AG04450 (cell line): ENCODE data around the gene VAV3. TPM values are rescaled to one million over a fixed set of nuclear protein-coding genes. Genes with fewer than 3 reads are reported as not detected.

Experiments used
- CTCF ChIA-PET: fragments of 300-600, 350-600 bp; formaldehyde crosslinking; extraction: SDS; loops from one replicate; lab custom pipeline; 2022; ENCODE audit warnings: antibody characterized with exemption, inconsistent platforms; lab: Charles Lee
- POLR2A ChIA-PET: fragments of 350-600 bp; formaldehyde crosslinking; extraction: SDS; loops from one replicate; lab custom pipeline; 2021; ENCODE audit warnings: antibody characterized with exemption, inconsistent platforms; lab: Yijun Ruan, JAX
- DNase-seq: peaks from one replicate; pipeline ENCODE4 v3.0.0-alpha.2; 2011; ENCODE audit warnings: low read depth, low spot score
- H3K27ac ChIP-seq: one replicate; pipeline ENCODE4 v1.5.1; 2012; ENCODE audit warnings: low read depth, low read length, control low read depth
- H3K27me3 ChIP-seq: one replicate; pipeline ENCODE4 v1.6.0; 2012; ENCODE audit warnings: low read length; ENCODE audit not compliant: control insufficient read depth, insufficient read depth
- H3K4me3 ChIP-seq: 2 replicates; pipeline ENCODE4 v1.5.1; 2011; ENCODE audit warnings: mild to moderate bottlenecking, low read depth, low read length, control low read depth
- H3K9me3 ChIP-seq: 2 replicates; pipeline ENCODE4 v1.5.1; 2012; ENCODE audit warnings: low read length; ENCODE audit not compliant: control insufficient read depth, insufficient read depth
- polyA plus RNA-seq: library from polyadenylated mRNA; depleted of rRNA; stranded (reverse); fragments of >200 nt; gene quantifications from 2 replicates; pipeline ENCODE4 v1.2.3, GENCODE V29; 2011
- TF ChIP-seq, protein P1 (sequence below): IDR thresholded peaks from 2 replicates; pipeline ENCODE4 v1.5.1; 2011; ENCODE audit warnings: low read depth, low read length, control low read depth, inconsistent platforms

Gene VAV3
- polyA plus RNA-seq, 1 experiment: 0.02 TPM

DNA sequence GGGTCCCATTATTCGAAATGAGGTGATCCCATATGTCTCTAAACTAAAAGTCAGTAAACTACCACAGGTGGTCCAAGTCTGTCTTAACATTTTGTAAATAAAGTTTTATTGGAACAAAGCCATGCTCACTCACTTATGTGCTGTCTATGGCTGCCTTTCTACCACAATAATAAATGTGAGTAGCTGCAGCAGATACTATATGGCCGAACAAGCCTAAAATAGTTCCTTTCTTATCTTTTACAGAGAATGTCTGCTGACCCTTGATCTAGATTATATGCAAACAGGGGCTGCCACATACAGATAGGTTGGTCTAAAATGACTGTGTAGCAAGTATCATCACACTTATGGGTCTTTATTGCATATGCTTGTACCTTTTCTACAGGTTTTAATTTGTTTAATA is 140.0 kb downstream of the VAV3 start:
- Histone ChIP-seq H3K27me3 (no peaks in the 10 kb centered on the region), H3K4me3 (no peak overlapping the region), H3K9me3 (no peaks in the 10 kb centered on the region), H3K27ac (no peak overlapping the region)
- TF ChIP-seq, protein P1, sequence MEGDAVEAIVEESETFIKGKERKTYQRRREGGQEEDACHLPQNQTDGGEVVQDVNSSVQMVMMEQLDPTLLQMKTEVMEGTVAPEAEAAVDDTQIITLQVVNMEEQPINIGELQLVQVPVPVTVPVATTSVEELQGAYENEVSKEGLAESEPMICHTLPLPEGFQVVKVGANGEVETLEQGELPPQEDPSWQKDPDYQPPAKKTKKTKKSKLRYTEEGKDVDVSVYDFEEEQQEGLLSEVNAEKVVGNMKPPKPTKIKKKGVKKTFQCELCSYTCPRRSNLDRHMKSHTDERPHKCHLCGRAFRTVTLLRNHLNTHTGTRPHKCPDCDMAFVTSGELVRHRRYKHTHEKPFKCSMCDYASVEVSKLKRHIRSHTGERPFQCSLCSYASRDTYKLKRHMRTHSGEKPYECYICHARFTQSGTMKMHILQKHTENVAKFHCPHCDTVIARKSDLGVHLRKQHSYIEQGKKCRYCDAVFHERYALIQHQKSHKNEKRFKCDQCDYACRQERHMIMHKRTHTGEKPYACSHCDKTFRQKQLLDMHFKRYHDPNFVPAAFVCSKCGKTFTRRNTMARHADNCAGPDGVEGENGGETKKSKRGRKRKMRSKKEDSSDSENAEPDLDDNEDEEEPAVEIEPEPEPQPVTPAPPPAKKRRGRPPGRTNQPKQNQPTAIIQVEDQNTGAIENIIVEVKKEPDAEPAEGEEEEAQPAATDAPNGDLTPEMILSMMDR: no peak
- POLR2A ChIA-PET: no interaction called here
- no peak for DNase-seq
- CTCF ChIA-PET: no interaction called here

DNA sequence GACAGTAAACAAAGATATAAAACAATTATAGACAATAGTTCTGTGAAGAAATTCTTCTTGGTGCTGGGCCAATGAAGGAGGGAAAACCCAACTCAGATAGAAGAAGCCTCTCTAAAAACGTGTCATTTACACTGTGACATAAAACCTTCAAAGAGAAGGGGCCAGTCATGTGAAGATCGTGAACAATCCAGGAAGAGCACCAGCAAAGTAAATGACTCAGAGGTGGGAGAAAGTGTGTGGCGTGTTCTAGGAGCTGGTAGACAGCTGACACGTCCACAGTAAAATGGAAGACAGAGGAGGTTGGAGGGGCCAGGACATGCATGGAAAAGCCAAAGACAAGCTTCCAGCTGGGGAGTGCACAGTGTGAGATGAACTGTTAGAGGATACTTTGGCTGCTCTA is 143.6 kb downstream of the VAV3 start:
- H3K9me3 ChIP-seq: no peaks in the 10 kb centered on the region
- no peak for DNase-seq
- H3K4me3 ChIP-seq: no peak overlapping the region
- H3K27me3 ChIP-seq: no peaks in the 10 kb centered on the region
- CTCF ChIA-PET: no interaction called here
- POLR2A ChIA-PET: no interaction called here
- H3K27ac ChIP-seq: no peak overlapping the region
- TF ChIP-seq, protein P1: no peak

DNA sequence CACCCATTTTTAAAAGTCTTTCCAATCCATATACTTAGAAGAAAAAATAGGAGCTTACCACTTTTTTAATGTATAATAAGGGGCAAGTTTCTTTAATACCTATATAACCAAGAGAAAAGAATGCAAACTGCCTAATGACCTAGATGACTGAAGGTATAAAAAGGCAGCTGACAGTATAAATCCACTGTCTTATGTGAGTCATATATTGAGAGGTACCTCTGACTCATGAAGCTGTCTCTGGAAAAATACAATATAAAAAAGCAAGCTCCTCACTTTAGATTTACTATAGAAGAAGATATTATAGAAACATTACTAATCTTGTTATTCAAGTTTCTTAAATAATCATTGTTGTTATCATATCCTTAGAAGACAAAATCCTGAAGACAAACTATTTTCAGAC is 144.2 kb downstream of the VAV3 start:
- Histone ChIP-seq H3K27me3 (no peaks in the 10 kb centered on the region), H3K9me3 (no peaks in the 10 kb centered on the region), H3K27ac (no peak overlapping the region), H3K4me3 (no peak overlapping the region)
- POLR2A ChIA-PET: no interaction called here
- TF ChIP-seq, protein P1: no peak
- no peak for DNase-seq
- CTCF ChIA-PET: no interaction called here

DNA sequence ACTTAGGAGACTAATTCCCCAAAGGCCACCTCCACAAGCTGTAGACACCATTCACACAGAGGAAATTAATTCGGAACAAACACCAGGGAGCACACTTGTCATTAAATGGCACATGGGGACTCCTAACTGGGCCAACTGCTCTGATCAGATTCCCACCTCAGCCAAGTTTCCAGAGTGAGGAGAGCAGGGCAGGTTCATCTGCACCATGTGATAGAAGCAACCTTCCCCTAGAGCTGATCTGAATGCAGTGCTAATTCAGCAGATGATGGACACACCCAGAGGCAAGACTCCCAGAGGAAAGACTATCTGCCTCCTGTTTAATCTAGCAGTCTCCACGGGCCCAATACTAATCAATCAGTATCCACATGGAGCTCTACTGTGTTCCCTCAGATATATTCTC is 147.0 kb downstream of the VAV3 start:
- CTCF ChIA-PET: no interaction called here
- H3K9me3 ChIP-seq: no peaks in the 10 kb centered on the region
- no peak overlapping the region for H3K27ac ChIP-seq
- H3K4me3 ChIP-seq: no peak overlapping the region
- H3K27me3 ChIP-seq: no peaks in the 10 kb centered on the region
- no peak for DNase-seq
- POLR2A ChIA-PET: no interaction called here
- TF ChIP-seq, protein P1: no peak

DNA sequence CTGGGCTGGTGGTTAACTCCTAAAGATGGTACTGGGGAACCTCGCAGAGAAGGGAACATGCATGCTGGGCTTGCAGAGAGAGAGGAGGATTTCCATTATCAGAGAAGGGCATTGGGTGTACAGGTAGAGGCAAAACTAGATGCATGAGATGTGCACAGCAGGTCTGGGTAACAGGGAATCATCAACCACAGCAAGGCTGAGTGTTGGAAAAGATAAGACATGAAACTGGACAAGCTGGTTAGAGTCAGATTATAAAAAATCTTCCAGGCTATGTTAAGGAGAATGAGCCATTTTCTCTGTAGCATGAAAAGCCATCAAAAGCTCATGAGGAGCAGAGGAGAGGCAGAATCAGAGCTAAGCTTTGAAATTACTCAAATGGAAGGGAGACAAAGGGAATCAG is 147.8 kb downstream of the VAV3 start:
- TF ChIP-seq, protein P1: no peak
- H3K4me3 ChIP-seq: no peak overlapping the region
- POLR2A ChIA-PET: no interaction called here
- CTCF ChIA-PET: no interaction called here
- no peak for DNase-seq
- no peaks in the 10 kb centered on the region for H3K27me3 ChIP-seq
- H3K9me3 ChIP-seq: no peaks in the 10 kb centered on the region
- H3K27ac ChIP-seq: no peak overlapping the region
